ENCODE data around the gene GMDS.

DNA sequence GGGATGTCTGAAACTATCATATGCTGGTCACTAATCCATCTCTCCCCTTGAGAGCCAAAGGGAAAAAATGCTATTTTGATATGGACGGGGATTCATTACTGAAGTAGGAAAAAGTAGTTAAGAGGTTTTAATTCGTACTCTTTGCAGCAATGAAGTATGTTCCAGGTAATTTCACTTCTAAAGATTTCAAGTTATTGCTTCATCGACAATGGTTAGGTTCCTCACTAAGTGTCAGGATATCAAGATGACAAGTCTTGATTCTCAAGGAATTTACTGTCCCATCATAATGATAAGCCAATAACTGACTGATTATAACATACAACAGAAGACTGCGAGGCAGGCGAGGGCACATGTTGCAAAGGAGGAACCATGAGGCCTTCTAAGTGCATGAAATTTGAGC, 57.0 kb downstream of the GMDS start:
- TF ChIP-seq, protein P1, sequence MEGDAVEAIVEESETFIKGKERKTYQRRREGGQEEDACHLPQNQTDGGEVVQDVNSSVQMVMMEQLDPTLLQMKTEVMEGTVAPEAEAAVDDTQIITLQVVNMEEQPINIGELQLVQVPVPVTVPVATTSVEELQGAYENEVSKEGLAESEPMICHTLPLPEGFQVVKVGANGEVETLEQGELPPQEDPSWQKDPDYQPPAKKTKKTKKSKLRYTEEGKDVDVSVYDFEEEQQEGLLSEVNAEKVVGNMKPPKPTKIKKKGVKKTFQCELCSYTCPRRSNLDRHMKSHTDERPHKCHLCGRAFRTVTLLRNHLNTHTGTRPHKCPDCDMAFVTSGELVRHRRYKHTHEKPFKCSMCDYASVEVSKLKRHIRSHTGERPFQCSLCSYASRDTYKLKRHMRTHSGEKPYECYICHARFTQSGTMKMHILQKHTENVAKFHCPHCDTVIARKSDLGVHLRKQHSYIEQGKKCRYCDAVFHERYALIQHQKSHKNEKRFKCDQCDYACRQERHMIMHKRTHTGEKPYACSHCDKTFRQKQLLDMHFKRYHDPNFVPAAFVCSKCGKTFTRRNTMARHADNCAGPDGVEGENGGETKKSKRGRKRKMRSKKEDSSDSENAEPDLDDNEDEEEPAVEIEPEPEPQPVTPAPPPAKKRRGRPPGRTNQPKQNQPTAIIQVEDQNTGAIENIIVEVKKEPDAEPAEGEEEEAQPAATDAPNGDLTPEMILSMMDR (IDR thresholded peaks at IDR 0.05), result no peak
- no peak for TF ChIP-seq EZH2 (IDR thresholded peaks at IDR 0.05; ENCODE audit: borderline replicate concordance, insufficient read depth, low read depth, low read length, poor library complexity, severe bottlenecking)
